ENCODE results near the gene B3GNT8. TPM values are rescaled to one million over a fixed set of nuclear protein-coding genes. Genes with fewer than 3 reads are reported as not detected.
A peak's percentile ranks its signal among the peaks of the same experiment; 100 is the strongest.

The B3GNT8 gene
- total RNA-seq, 2 donors from 2014 or later: 3.9 to 4.7 TPM

GRCh38 chr19:41401483-41401882 lies 25.7 kb downstream of the B3GNT8 start:
- Mint-ChIP-seq H3K4me3 (no peak overlapping the region), H3K36me3 (ENCODE audit: low read depth) (peaks cover 4% of the 10 kb centered on the region), H3K27me3 (ENCODE audit: insufficient read depth) (no peaks in the 10 kb centered on the region), H3K27ac (no peak overlapping the region), H3K4me1 (peaks cover 8% of the 10 kb centered on the region), H3K9me3 (no peaks in the 10 kb centered on the region)
- H3K27me3 ChIP-seq (ENCODE audit: control insufficient read depth, insufficient read depth, low read length, poor library complexity, severe bottlenecking): no peaks in the 10 kb centered on the region
- H3K9ac ChIP-seq (ENCODE audit: extremely low read depth, low read length, poor library complexity, severe bottlenecking): no peak overlapping the region
- H3K9me3 ChIP-seq (ENCODE audit: control insufficient read depth, low read length): no peaks in the 10 kb centered on the region
- no peak overlapping the region for H3K4me3 ChIP-seq (ENCODE audit: low read length)
- H3K36me3 ChIP-seq (ENCODE audit: control insufficient read depth, insufficient read depth, low read length): no peaks in the 10 kb centered on the region
- WGBS, 2 experiments (ENCODE audit: insufficient coverage in 1 of 2, insufficient read length in 1 of 2): 95 to 97% methylated on average over 2 to 4 of the region's 4 CpGs
- no peak for DNase-seq
- no peak for TF ChIP-seq CTCF (conservative IDR thresholded peaks at IDR 0.05)
- H3K4me1 ChIP-seq (ENCODE audit: control insufficient read depth, insufficient read depth, low read length): peaks cover 2% of the 10 kb centered on the region
- H3K27ac ChIP-seq (ENCODE audit: low read depth, low read length): no peak overlapping the region

GRCh38 chr19:41399525-41399924 lies 27.6 kb downstream of the B3GNT8 start:
- H3K4me1 ChIP-seq (ENCODE audit: control insufficient read depth, insufficient read depth, low read length): peaks cover 2% of the 10 kb centered on the region
- 96% methylated on average over 2 of the region's 2 CpGs for whole genome bisulfite sequencing, 2 experiments (ENCODE audit: insufficient coverage in 1 of 2, insufficient read length in 1 of 2)
- H3K36me3 Mint-ChIP-seq (ENCODE audit: low read depth): peaks cover 4% of the 10 kb centered on the region
- H3K27ac Mint-ChIP-seq: no peak overlapping the region
- H3K36me3 ChIP-seq (ENCODE audit: control insufficient read depth, insufficient read depth, low read length): no peaks in the 10 kb centered on the region
- H3K27me3 ChIP-seq (ENCODE audit: control insufficient read depth, insufficient read depth, low read length, poor library complexity, severe bottlenecking): no peaks in the 10 kb centered on the region
- no peak overlapping the region for H3K4me3 Mint-ChIP-seq
- no peak overlapping the region for H3K9ac ChIP-seq (ENCODE audit: extremely low read depth, low read length, poor library complexity, severe bottlenecking)
- H3K27me3 Mint-ChIP-seq (ENCODE audit: insufficient read depth): no peaks in the 10 kb centered on the region
- no peak overlapping the region for H3K27ac ChIP-seq (ENCODE audit: low read depth, low read length)
- peaks cover 11% of the 10 kb centered on the region for H3K4me1 Mint-ChIP-seq
- no peaks in the 10 kb centered on the region for H3K9me3 ChIP-seq (ENCODE audit: control insufficient read depth, low read length)
- no peaks in the 10 kb centered on the region for H3K9me3 Mint-ChIP-seq
- H3K4me3 ChIP-seq (ENCODE audit: low read length): no peak overlapping the region
- TF ChIP-seq CTCF (conservative IDR thresholded peaks at IDR 0.05): no peak
- DNase-seq: no peak

DNA sequence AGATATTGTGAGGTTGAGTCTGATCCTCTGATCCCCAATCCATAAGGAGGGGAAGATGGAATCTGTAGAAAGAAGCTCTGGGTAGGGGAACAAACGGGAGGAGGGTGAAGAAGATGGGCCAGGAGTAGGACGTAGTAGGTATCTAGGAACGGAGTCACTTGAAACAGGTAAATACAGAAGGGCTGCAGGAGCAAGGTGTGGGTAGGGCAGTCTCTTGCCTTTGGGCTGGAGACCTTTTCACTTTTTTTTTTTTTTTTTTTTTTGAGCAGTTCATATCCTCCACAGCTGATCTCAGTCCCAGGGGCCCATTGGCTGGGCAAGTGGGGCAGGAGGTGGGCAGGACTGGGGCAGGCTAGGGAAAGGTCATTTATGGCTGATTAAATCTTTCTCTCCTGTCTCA lies 28.1 kb downstream of the B3GNT8 start:
- Histone ChIP-seq H3K4me1 (ENCODE audit: control insufficient read depth, insufficient read depth, low read length) (peaks cover 2% of the 10 kb centered on the region), H3K9ac (ENCODE audit: extremely low read depth, low read length, poor library complexity, severe bottlenecking) (peak overlapping the region; percentile 98), H3K9me3 (ENCODE audit: control insufficient read depth, low read length) (no peaks in the 10 kb centered on the region), H3K27me3 (ENCODE audit: control insufficient read depth, insufficient read depth, low read length, poor library complexity, severe bottlenecking) (no peaks in the 10 kb centered on the region), H3K36me3 (ENCODE audit: control insufficient read depth, insufficient read depth, low read length) (no peaks in the 10 kb centered on the region), H3K4me3 (ENCODE audit: low read length) (peak overlapping the region; percentile 98), H3K27ac (ENCODE audit: low read depth, low read length) (no peak overlapping the region)
- Mint-ChIP-seq H3K4me3 (peak overlapping the region; percentile 97), H3K9me3 (no peaks in the 10 kb centered on the region), H3K27ac (peak overlapping the region; percentile 77), H3K27me3 (ENCODE audit: insufficient read depth) (no peaks in the 10 kb centered on the region), H3K4me1 (peaks cover 11% of the 10 kb centered on the region), H3K36me3 (ENCODE audit: low read depth) (peaks cover 4% of the 10 kb centered on the region)
- WGBS, 2 experiments (ENCODE audit: insufficient coverage in 1 of 2, insufficient read length in 1 of 2): 93 to 100% methylated on average over 3 of the region's 3 CpGs
- TF ChIP-seq CTCF (conservative IDR thresholded peaks at IDR 0.05): no peak
- no peak for DNase-seq
